ENCODE data around the gene S100G.

GRCh38 chrX:16654093-16654492 lies 4.1 kb downstream of the S100G start:
- TF ChIP-seq CTCF (conservative IDR thresholded peaks at IDR 0.05; ENCODE audit: low read depth, low read length) (no peak), EZH2phosphoT487 (IDR thresholded peaks at IDR 0.05; ENCODE audit: borderline replicate concordance, low read length) (no peak)
